Tibial artery (tissue), 4 donors: ENCODE measurements around the gene ONECUT3.
"Not testable (repeated sequence)": the region's sequence is repeated elsewhere in the genome, so short reads cannot be mapped to it uniquely, and the experiment has no call there.

ENCODE experiments used
- DNase-seq, 2 donors: peaks; one replicate each; pipeline ENCODE4 v3.0.0-alpha.2; 2019
- H3K27ac ChIP-seq, 2 donors: fragments of 200-600 bp; sonication (generic) in 1 of 2; 1 replicate in 1 of 2; 2 replicates in 1 of 2; pipeline ENCODE4 v1.5.1; 2018 to 2019; ENCODE audit warnings: mild to moderate bottlenecking in 1 of 2
- H3K27me3 ChIP-seq, 2 donors: fragments of 200-600 bp; sonication (generic) in 1 of 2; one replicate each; pipeline versions ENCODE4 v1.5.1 to v1.6.0; 2016 to 2019
- H3K36me3 ChIP-seq, 3 donors: fragments of 200-600 bp; sonication (generic) in 2 of 3; one replicate each; pipeline ENCODE4 v1.5.1; 2016 to 2019; ENCODE audit warnings: mild to moderate bottlenecking in 2 of 3
- H3K4me1 ChIP-seq, 4 donors: fragments of 200-600 bp; sonication (generic) in 2 of 4; 1 replicate in 3 of 4; 2 replicates in 1 of 4; pipeline ENCODE4 v1.5.1; 2016 to 2019
- H3K4me3 ChIP-seq, 2 donors: fragments of 200-600 bp; sonication (generic) in 1 of 2; 1 replicate in 1 of 2; 2 replicates in 1 of 2; pipeline ENCODE4 v1.5.1; 2018 to 2019; ENCODE audit warnings: mild to moderate bottlenecking in 2 of 2
- H3K9me3 ChIP-seq, 3 donors: fragments of 200-600 bp; sonication (generic) in 1 of 3; one replicate each; pipeline ENCODE4 v1.5.1; 2016 to 2019
- CTCF ChIP-seq, 2 experiments: fragments of 200-600 bp in 1 of 2; fragments of 450-650 bp in 1 of 2; IDR thresholded peaks; one replicate each; pipeline ENCODE4 v1.5.1; 2017 to 2019; ENCODE audit warnings: antibody characterized with exemption in 2 of 2, mild to moderate bottlenecking in 1 of 2, moderate library complexity in 1 of 2
- intact Hi-C: fragments of 100-400 bp; cut with DNase I; formaldehyde crosslinking; loops from one replicate; pipeline ENCODE4 v1.15.0; 2023; ENCODE audit warnings: low total_unique reads

ONECUT3 gene

GRCh38 chr19:1789261-1790041, 36.1 kb downstream of the ONECUT3 start:
- no peak overlapping the region for H3K4me3 ChIP-seq

DNA sequence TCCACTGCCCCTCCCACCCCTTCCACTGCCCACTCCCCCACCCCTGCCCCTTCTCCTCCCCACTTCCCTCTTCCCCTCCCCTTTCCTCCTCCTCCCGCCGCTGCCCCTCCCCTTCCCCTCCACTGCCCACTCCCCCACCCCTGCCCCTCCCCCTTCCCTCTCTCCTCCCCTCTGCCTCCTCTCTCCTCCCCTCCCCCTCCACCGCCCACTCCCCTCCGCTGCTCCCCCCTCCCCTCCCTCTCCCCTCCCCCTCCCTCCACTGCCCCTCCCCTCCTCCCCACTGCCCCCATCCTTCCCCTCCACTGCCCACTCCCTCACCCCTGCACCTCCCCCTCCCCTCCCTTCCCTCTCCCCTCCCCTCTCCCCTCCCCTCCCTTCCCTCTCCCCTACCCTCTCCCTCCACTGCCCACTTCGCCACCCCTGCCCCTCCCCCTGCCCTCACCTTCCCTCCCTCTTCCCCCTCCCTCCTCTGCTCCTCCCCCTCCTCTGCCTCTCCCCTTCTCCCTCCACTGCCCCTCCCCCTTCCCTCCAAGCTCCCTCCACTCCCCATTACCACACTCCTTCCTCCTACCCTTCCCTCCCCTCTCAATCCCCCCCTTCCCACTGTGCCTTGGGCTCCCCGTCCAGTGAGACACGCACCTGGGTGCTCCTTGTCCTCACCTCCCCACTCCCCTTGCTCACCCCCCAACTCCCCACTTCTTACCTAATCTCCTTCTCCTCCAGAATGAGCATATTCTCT, 36.9 kb downstream of the ONECUT3 start:
- Histone ChIP-seq H3K4me3 (no peak overlapping the region), H3K9me3 (no peaks in the 10 kb centered on the region), H3K4me1 (peaks cover 0 to 14% (median 0%) of the 10 kb centered on the region in 4 donors), H3K27me3 (peaks cover 0 to 68% of the 10 kb centered on the region in 2 donors), H3K36me3 (no peaks in the 10 kb centered on the region), H3K27ac (no peak overlapping the region)
- intact Hi-C loops: no loop called here
- DNase-seq: no peak
- TF ChIP-seq CTCF (IDR thresholded peaks at IDR 0.05): no peak

More at GRCh38 chr19:1789261-1790041, 36.1 kb downstream of the ONECUT3 start:
- intact Hi-C loops: loop anchor here (5.0 kb wide), 1 partner anchor 38 kb away; no protein-coding TSS in a partner anchor
- Histone ChIP-seq H3K36me3 (no peaks in the 10 kb centered on the region), H3K27me3 (peaks cover 0 to 74% of the 10 kb centered on the region in 2 donors), H3K4me1 (peaks cover 0 to 14% (median 0%) of the 10 kb centered on the region in 4 donors), H3K9me3 (no peaks in the 10 kb centered on the region), H3K27ac (no peak overlapping the region)
- no peak for TF ChIP-seq CTCF (IDR thresholded peaks at IDR 0.05)
- DNase-seq: no peak

GRCh38 chr19:1791879-1792278, 38.6 kb downstream of the ONECUT3 start:
- H3K4me1 ChIP-seq: peaks cover 0 to 23% (median 3%) of the 10 kb centered on the region in 4 donors
- H3K27ac ChIP-seq: no peak overlapping the region
- intact Hi-C loops: no loop called here
- DNase-seq: no peak
- H3K9me3 ChIP-seq: no peaks in the 10 kb centered on the region
- H3K27me3 ChIP-seq: peaks cover 0 to 77% of the 10 kb centered on the region in 2 donors
- no peak overlapping the region for H3K4me3 ChIP-seq
- TF ChIP-seq CTCF (IDR thresholded peaks at IDR 0.05): no peak
- H3K36me3 ChIP-seq: no peaks in the 10 kb centered on the region

- Histone ChIP-seq H3K4me1 (peaks cover 0 to 11% (median 3%) of the 10 kb centered on the region in 4 donors), H3K9me3 (no peaks in the 10 kb centered on the region), H3K4me3 (no peak overlapping the region), H3K27me3 (peaks cover 0 to 61% of the 10 kb centered on the region in 2 donors), H3K27ac (no peak overlapping the region), H3K36me3 (no peaks in the 10 kb centered on the region)
- intact Hi-C loops: no loop called here
- DNase-seq: no peak
- no peak for TF ChIP-seq CTCF (IDR thresholded peaks at IDR 0.05)
These were observed 41.3 kb downstream of the ONECUT3 start for GRCh38 chr19:1794424-1795172.

- Histone ChIP-seq H3K9me3 (no peaks in the 10 kb centered on the region), H3K27ac (no peak overlapping the region), H3K4me1 (peaks cover 0 to 9% (median 3%) of the 10 kb centered on the region in 4 donors), H3K36me3 (no peaks in the 10 kb centered on the region), H3K27me3 (peaks cover 0 to 44% of the 10 kb centered on the region in 2 donors), H3K4me3 (no peak overlapping the region)
- intact Hi-C loops: no loop called here
- no peak for TF ChIP-seq CTCF (IDR thresholded peaks at IDR 0.05)
- no peak for DNase-seq
These were observed 43.3 kb downstream of the ONECUT3 start for GRCh38 chr19:1796395-1797142.

- H3K27ac ChIP-seq, H3K4me3 ChIP-seq, H3K4me1 ChIP-seq, DNase-seq, intact Hi-C loops, H3K9me3 ChIP-seq, H3K36me3 ChIP-seq: not testable (repeated sequence)
- peaks cover 0 to 37% of the 10 kb centered on the region in 2 donors for H3K27me3 ChIP-seq
These were observed 44.0 kb downstream of the ONECUT3 start for GRCh38 chr19:1797313-1797712.
